Calu3 (cell line): Measurements from ENCODE around the gene TMEM169. TPM values are rescaled to one million over a fixed set of nuclear protein-coding genes. Genes with fewer than 3 reads are reported as not detected.

Source experiments
- BruUV-seq: library from RNA; stranded (reverse); fragments of 400-500 nt; replicated peaks from 2 replicates; lab custom pipeline; 2021; lab: Mats Ljungman, UMichigan
- CTCF ChIA-PET: fragments of 300-600 bp; sonication (Branson Sonifier 250); formaldehyde crosslinking; loops from one replicate; lab custom pipeline; 2022; ENCODE audit warnings: antibody characterized with exemption; lab: Charles Lee
- DNase-seq: peaks from one replicate; pipeline ENCODE4 v3.0.0; 2022
- H3K27ac Mint-ChIP-seq: one replicate; pipeline ENCODE4 v1.8.0; 2022; ENCODE audit warnings: mixed read lengths; ENCODE audit not compliant: unreplicated experiment
- H3K27me3 Mint-ChIP-seq: one replicate; pipeline ENCODE4 v1.8.0; 2022; ENCODE audit warnings: mixed read lengths; ENCODE audit not compliant: unreplicated experiment
- H3K36me3 Mint-ChIP-seq: one replicate; pipeline ENCODE4 v1.8.0; 2022; ENCODE audit warnings: mild to moderate bottlenecking, moderate library complexity, mixed read lengths; ENCODE audit not compliant: insufficient read depth, unreplicated experiment
- H3K4me1 Mint-ChIP-seq: one replicate; pipeline ENCODE4 v1.8.0; 2022; ENCODE audit warnings: mild to moderate bottlenecking, low read depth, mixed read lengths; ENCODE audit not compliant: unreplicated experiment
- H3K4me3 Mint-ChIP-seq: one replicate; pipeline ENCODE4 v1.8.0; 2022; ENCODE audit warnings: mild to moderate bottlenecking, low read depth, moderate library complexity, mixed read lengths; ENCODE audit not compliant: unreplicated experiment
- H3K9me3 Mint-ChIP-seq: one replicate; pipeline ENCODE4 v1.8.0; 2022; ENCODE audit warnings: low read depth, mixed read lengths; ENCODE audit not compliant: unreplicated experiment
- CTCF ChIP-seq: fragments of 200-600 bp; IDR thresholded peaks from one replicate; pipeline ENCODE4 v1.8.0; 2022; ENCODE audit warnings: antibody characterized with exemption; ENCODE audit not compliant: unreplicated experiment
- intact Hi-C: fragments of 100-400 bp; cut with micrococcal nuclease; formaldehyde crosslinking; loops from one replicate; pipeline ENCODE4 v1.10.0; 2022; ENCODE audit not compliant: unreplicated experiment
- total RNA-seq: library from RNA; stranded (reverse); gene quantifications from 2 replicates; pipeline ENCODE4 v1.2.3, GENCODE V29; 2022

The TMEM169 gene
- total RNA-seq, 1 experiment from 2014 or later = 9.0 TPM

GRCh38 chr2:216082805-216083204, 1.1 kb downstream of the TMEM169 start:
- peak overlapping the region; percentile 93 for H3K4me3 Mint-ChIP-seq
- no peaks in the 10 kb centered on the region for H3K9me3 Mint-ChIP-seq
- no peaks in the 10 kb centered on the region for H3K27me3 Mint-ChIP-seq
- H3K4me1 Mint-ChIP-seq = peaks cover 40% of the 10 kb centered on the region
- H3K27ac Mint-ChIP-seq = peak overlapping the region; percentile 39
- DNase-seq = peak; percentile 61
- H3K36me3 Mint-ChIP-seq = peaks cover 57% of the 10 kb centered on the region
- CTCF ChIA-PET = interaction anchor here (1.2 to 1.6 kb wide), 2 partner anchors 30 to 31 kb away, joined by 3 to 5 read pairs; no protein-coding TSS in a partner anchor
- no TSS peak for BruUV-seq
- TF ChIP-seq CTCF = no peak
- intact Hi-C loops = loop anchor here (2.0 kb wide), 1 partner anchor 24 kb away; no protein-coding TSS in a partner anchor

GRCh38 chr2:216083464-216084281, 2.0 kb downstream of the TMEM169 start:
- intact Hi-C loops = loop anchor here (2.0 kb wide), 1 partner anchor 25 kb away; no protein-coding TSS in a partner anchor
- Mint-ChIP-seq H3K9me3 (no peaks in the 10 kb centered on the region), H3K36me3 (peaks cover 57% of the 10 kb centered on the region), H3K27ac (peak overlapping the region; percentile 39), H3K4me1 (peaks cover 42% of the 10 kb centered on the region), H3K4me3 (peak overlapping the region; percentile 93), H3K27me3 (no peaks in the 10 kb centered on the region)
- peak; percentile 61 for DNase-seq
- no peak for TF ChIP-seq CTCF
- no TSS peak for BruUV-seq
- CTCF ChIA-PET = interaction anchor here (0.5 to 1.6 kb wide), 7 partner anchors 21 to 209 kb away, joined by 3 to 5 read pairs (median 4); partner anchors contain the start of gene XRCC5

GRCh38 chr2:216084547-216084946, 2.8 kb downstream of the TMEM169 start:
- Mint-ChIP-seq H3K4me3 (peak overlapping the region; percentile 93), H3K4me1 (peaks cover 48% of the 10 kb centered on the region), H3K36me3 (peaks cover 53% of the 10 kb centered on the region), H3K27ac (peak overlapping the region; percentile 39), H3K9me3 (no peaks in the 10 kb centered on the region), H3K27me3 (no peaks in the 10 kb centered on the region)
- DNase-seq = no peak
- TF ChIP-seq CTCF = no peak
- no TSS peak for BruUV-seq
- CTCF ChIA-PET = interaction anchor here (0.6 to 1.0 kb wide), 3 partner anchors 23 to 27 kb away, joined by 3 to 7 read pairs (median 4); partner anchors contain the start of gene XRCC5
- intact Hi-C loops = no loop called here

GRCh38 chr2:216086207-216086893, 4.6 kb downstream of the TMEM169 start:
- no TSS peak for BruUV-seq
- no peak for TF ChIP-seq CTCF
- H3K4me1 Mint-ChIP-seq = peaks cover 58% of the 10 kb centered on the region
- H3K36me3 Mint-ChIP-seq = peaks cover 35% of the 10 kb centered on the region
- H3K27me3 Mint-ChIP-seq = no peaks in the 10 kb centered on the region
- no peak for DNase-seq
- no peak overlapping the region for H3K4me3 Mint-ChIP-seq
- CTCF ChIA-PET = interaction anchor here (0.6 to 0.8 kb wide), 3 partner anchors 23 to 26 kb away, joined by 3 read pairs; partner anchors contain the start of gene XRCC5
- intact Hi-C loops = no loop called here
- H3K9me3 Mint-ChIP-seq = no peaks in the 10 kb centered on the region
- no peak overlapping the region for H3K27ac Mint-ChIP-seq
